T-helper 1 cell treated with Interleukin-12 subunit alpha and Interleukin-12 subunit beta and Interleukin-4 antibody, amounts not matched to agents 30 μg/mL and 1 μg/mL, for 36 hours (primary cell): ENCODE data around the gene GABRP.
"Not testable (repeated sequence)": the region's sequence is repeated elsewhere in the genome, so short reads cannot be mapped to it uniquely, and the experiment has no call there.

Experiments used
- H3K27ac Mint-ChIP-seq: one replicate; pipeline ENCODE4 v1.8.0; 2021; ENCODE audit warnings: mild to moderate bottlenecking, mixed read lengths
- H3K27me3 Mint-ChIP-seq: one replicate; pipeline ENCODE4 v1.8.0; 2021; ENCODE audit warnings: low read depth, mixed read lengths
- H3K36me3 Mint-ChIP-seq: one replicate; pipeline ENCODE4 v1.8.0; 2021; ENCODE audit warnings: low read depth, mixed read lengths
- H3K4me1 Mint-ChIP-seq: one replicate; pipeline ENCODE4 v1.8.0; 2021; ENCODE audit warnings: low read depth, mixed read lengths
- H3K4me3 Mint-ChIP-seq: one replicate; pipeline ENCODE4 v1.8.0; 2021; ENCODE audit warnings: mild to moderate bottlenecking, moderate library complexity, mixed read lengths
- H3K9me3 Mint-ChIP-seq: one replicate; pipeline ENCODE4 v1.8.0; 2021; ENCODE audit warnings: mixed read lengths

GABRP gene

GRCh38 chr5:170762298-170762697 is 21.2 kb upstream of the GABRP start:
- H3K4me1 Mint-ChIP-seq, H3K36me3 Mint-ChIP-seq, H3K27ac Mint-ChIP-seq, H3K27me3 Mint-ChIP-seq, H3K9me3 Mint-ChIP-seq, H3K4me3 Mint-ChIP-seq: not testable (repeated sequence)

- H3K27me3 Mint-ChIP-seq, H3K36me3 Mint-ChIP-seq, H3K27ac Mint-ChIP-seq, H3K4me1 Mint-ChIP-seq, H3K9me3 Mint-ChIP-seq, H3K4me3 Mint-ChIP-seq: not testable (repeated sequence)
These were observed 17.7 kb upstream of the GABRP start for GRCh38 chr5:170765868-170766267.

GRCh38 chr5:170769246-170769645 is 14.3 kb upstream of the GABRP start:
- Mint-ChIP-seq H3K9me3 (no peaks in the 10 kb centered on the region), H3K27ac (no peak overlapping the region), H3K27me3 (no peaks in the 10 kb centered on the region), H3K4me1 (no peaks in the 10 kb centered on the region), H3K4me3 (no peak overlapping the region), H3K36me3 (no peaks in the 10 kb centered on the region)

GRCh38 chr5:170769898-170770416 is 13.6 kb upstream of the GABRP start:
- H3K27ac Mint-ChIP-seq, result no peak overlapping the region
- H3K9me3 Mint-ChIP-seq, result no peaks in the 10 kb centered on the region
- no peak overlapping the region for H3K4me3 Mint-ChIP-seq
- no peaks in the 10 kb centered on the region for H3K27me3 Mint-ChIP-seq
- H3K36me3 Mint-ChIP-seq, result no peaks in the 10 kb centered on the region
- H3K4me1 Mint-ChIP-seq, result no peaks in the 10 kb centered on the region

- H3K27ac Mint-ChIP-seq, result no peak overlapping the region
- H3K4me1 Mint-ChIP-seq, result no peaks in the 10 kb centered on the region
- H3K4me3 Mint-ChIP-seq, result no peak overlapping the region
- H3K9me3 Mint-ChIP-seq, result no peaks in the 10 kb centered on the region
- H3K36me3 Mint-ChIP-seq, result no peaks in the 10 kb centered on the region
- no peaks in the 10 kb centered on the region for H3K27me3 Mint-ChIP-seq
These were observed 12.0 kb upstream of the GABRP start for GRCh38 chr5:170771496-170771895.

GRCh38 chr5:170773024-170773985 is 10.2 kb upstream of the GABRP start:
- Mint-ChIP-seq H3K27me3 (no peaks in the 10 kb centered on the region), H3K9me3 (no peaks in the 10 kb centered on the region), H3K4me1 (no peaks in the 10 kb centered on the region), H3K4me3 (no peak overlapping the region), H3K27ac (no peak overlapping the region), H3K36me3 (no peaks in the 10 kb centered on the region)

GRCh38 chr5:170774831-170775230 is 8.7 kb upstream of the GABRP start:
- Mint-ChIP-seq H3K27me3 (no peaks in the 10 kb centered on the region), H3K36me3 (no peaks in the 10 kb centered on the region), H3K9me3 (no peaks in the 10 kb centered on the region), H3K4me3 (no peak overlapping the region), H3K27ac (no peak overlapping the region), H3K4me1 (no peaks in the 10 kb centered on the region)

- no peaks in the 10 kb centered on the region for H3K9me3 Mint-ChIP-seq
- H3K27me3 Mint-ChIP-seq, result no peaks in the 10 kb centered on the region
- H3K4me3 Mint-ChIP-seq, result no peak overlapping the region
- H3K4me1 Mint-ChIP-seq, result no peaks in the 10 kb centered on the region
- H3K36me3 Mint-ChIP-seq, result no peaks in the 10 kb centered on the region
- H3K27ac Mint-ChIP-seq, result no peak overlapping the region
These were observed 1.6 kb upstream of the GABRP start for GRCh38 chr5:170781946-170782345.

GRCh38 chr5:170782438-170782837 is 1.1 kb upstream of the GABRP start:
- Mint-ChIP-seq H3K9me3 (no peaks in the 10 kb centered on the region), H3K4me1 (no peaks in the 10 kb centered on the region), H3K27me3 (no peaks in the 10 kb centered on the region), H3K27ac (no peak overlapping the region), H3K4me3 (no peak overlapping the region), H3K36me3 (no peaks in the 10 kb centered on the region)

- H3K4me3 Mint-ChIP-seq, result no peak overlapping the region
- no peaks in the 10 kb centered on the region for H3K4me1 Mint-ChIP-seq
- H3K36me3 Mint-ChIP-seq, result no peaks in the 10 kb centered on the region
- H3K27me3 Mint-ChIP-seq, result no peaks in the 10 kb centered on the region
- H3K27ac Mint-ChIP-seq, result no peak overlapping the region
- H3K9me3 Mint-ChIP-seq, result no peaks in the 10 kb centered on the region
These were observed 1.9 kb downstream of the GABRP start for GRCh38 chr5:170785416-170785815.

- Mint-ChIP-seq H3K4me3 (no peak overlapping the region), H3K9me3 (no peaks in the 10 kb centered on the region), H3K27ac (no peak overlapping the region), H3K27me3 (no peaks in the 10 kb centered on the region), H3K36me3 (no peaks in the 10 kb centered on the region), H3K4me1 (no peaks in the 10 kb centered on the region)
These were observed 3.7 kb downstream of the GABRP start for GRCh38 chr5:170787216-170787615.

GRCh38 chr5:170788626-170789304 is 5.2 kb downstream of the GABRP start:
- Mint-ChIP-seq H3K27ac (no peak overlapping the region), H3K36me3 (no peaks in the 10 kb centered on the region), H3K4me1 (no peaks in the 10 kb centered on the region), H3K9me3 (no peaks in the 10 kb centered on the region), H3K4me3 (no peak overlapping the region), H3K27me3 (no peaks in the 10 kb centered on the region)

- Mint-ChIP-seq H3K27ac (no peak overlapping the region), H3K4me3 (no peak overlapping the region), H3K36me3 (no peaks in the 10 kb centered on the region), H3K9me3 (no peaks in the 10 kb centered on the region), H3K27me3 (no peaks in the 10 kb centered on the region), H3K4me1 (no peaks in the 10 kb centered on the region)
These were observed 7.9 kb downstream of the GABRP start for GRCh38 chr5:170791325-170791954.

- Mint-ChIP-seq H3K4me1 (no peaks in the 10 kb centered on the region), H3K9me3 (no peaks in the 10 kb centered on the region), H3K36me3 (no peaks in the 10 kb centered on the region), H3K27me3 (no peaks in the 10 kb centered on the region), H3K4me3 (no peak overlapping the region), H3K27ac (no peak overlapping the region)
These were observed 9.4 kb downstream of the GABRP start for GRCh38 chr5:170792878-170793277.

- Mint-ChIP-seq H3K36me3 (no peaks in the 10 kb centered on the region), H3K4me3 (no peak overlapping the region), H3K27ac (no peak overlapping the region), H3K4me1 (no peaks in the 10 kb centered on the region), H3K9me3 (no peaks in the 10 kb centered on the region), H3K27me3 (no peaks in the 10 kb centered on the region)
These were observed 11.6 kb downstream of the GABRP start for GRCh38 chr5:170795154-170795553.
